ENCODE results near the gene ACR.
A peak's percentile ranks its signal among the peaks of the same experiment; 100 is the strongest.

ACR gene

DNA sequence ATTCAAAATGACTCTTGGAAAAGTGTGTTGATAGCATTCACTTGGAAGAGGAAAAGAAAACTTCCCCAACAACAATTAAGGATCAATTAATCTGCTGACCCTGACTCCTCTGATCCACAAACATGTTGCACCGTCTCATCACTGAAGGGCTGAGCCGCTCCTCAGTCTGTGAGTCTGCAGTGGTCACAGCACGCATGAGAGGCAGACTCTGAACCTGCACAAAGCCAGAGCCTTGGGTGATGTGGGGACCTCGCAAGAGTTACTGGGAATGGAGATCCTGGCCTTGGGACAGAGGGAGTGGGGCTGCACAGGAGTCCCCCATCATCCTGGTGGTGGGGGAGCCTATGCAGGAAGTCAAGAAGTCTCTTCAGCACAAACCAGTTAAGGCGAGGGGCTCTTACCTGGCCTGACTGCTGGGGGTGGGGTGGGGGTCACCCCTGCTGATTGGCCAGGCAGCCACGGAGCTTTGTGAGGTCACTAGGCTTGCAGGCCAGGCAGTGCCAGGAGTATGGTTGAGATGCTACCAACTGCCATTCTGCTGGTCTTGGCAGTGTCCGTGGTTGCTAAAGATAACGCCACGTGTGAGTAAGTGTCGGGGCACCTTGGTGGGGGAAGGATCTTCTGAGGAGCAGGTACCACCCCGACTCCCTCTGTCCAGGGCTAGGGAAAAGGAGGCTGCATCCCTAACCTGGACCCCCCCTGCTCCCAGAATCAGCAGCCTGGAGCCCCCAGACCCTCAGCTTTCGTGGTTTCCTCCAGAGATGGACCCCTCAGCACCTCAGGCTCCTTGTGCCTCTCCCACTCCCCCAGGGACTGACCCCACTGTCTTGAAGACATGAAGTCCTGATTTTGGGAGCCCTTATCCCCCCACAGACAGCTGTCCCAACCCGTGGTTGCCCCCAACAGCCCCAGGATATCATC lies at the start of gene ACR:
Gene ACR, plus strand, starts transcription at position 477 of the 921 bp plus-strand sequence. Its CDS starts 32 bp downstream, at position 509.
- no peak for DNase-seq

DNA sequence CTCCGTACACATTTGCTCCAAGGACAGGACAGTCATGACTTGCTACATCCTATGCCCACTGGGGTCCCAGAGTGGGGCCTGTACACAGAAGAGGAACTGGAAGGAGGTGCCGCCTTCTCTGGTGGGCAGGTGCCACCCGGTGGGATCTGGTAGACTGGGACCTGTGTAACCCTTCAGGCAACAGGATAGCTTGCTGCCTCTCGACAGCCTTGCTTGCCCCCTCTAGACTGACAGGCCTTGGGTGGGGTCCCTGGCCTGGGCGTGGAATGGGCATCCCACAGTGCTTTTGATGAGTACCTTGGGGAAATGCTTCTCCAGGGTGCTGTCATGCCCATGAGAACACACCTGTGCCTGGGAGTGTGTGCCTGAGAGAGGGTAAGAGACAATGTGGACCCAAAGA lies 49.6 kb upstream of the ACR start:
- no peak for DNase-seq

DNA sequence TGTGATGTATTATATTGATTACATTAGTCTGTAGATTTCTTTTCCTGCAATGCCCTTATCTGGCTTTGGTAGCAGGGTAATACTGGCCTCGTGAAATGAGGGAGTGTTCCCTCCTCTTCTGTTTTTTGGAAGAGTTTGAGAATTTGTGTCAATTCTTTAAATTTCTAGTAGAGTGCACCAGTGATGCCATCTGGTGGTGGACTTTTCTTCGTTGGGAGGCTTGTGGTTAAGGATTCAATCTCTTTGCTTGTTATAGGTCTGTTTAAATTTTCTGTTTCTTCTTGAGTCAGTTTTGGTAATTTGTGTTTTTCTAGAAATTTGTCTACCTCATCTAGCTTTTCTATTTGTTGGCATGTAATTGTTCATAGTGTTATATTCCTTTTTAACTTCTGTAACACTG lies 46.5 kb upstream of the ACR start:
- DNase-seq, result peak; percentile 24 to 51

DNA sequence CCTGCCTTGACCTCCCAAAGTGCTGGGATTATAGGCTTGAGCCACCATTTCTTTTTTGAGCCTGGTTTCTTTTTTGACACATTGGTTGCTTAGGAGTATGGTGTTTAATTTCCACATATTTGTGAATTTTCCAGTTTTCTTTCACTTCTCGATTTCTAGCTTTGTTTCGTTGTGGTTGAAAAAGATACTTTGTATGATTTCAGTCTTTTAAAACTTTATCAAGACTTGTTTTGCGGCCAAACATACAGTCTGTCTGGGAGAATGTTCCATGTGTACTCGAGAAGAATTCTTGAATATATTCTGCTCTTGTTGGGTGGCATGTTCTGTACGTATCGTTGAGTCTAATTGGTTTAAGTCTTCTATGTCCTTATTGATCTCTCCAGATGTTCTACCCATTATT lies 44.5 kb upstream of the ACR start:
- no peak for DNase-seq

DNA sequence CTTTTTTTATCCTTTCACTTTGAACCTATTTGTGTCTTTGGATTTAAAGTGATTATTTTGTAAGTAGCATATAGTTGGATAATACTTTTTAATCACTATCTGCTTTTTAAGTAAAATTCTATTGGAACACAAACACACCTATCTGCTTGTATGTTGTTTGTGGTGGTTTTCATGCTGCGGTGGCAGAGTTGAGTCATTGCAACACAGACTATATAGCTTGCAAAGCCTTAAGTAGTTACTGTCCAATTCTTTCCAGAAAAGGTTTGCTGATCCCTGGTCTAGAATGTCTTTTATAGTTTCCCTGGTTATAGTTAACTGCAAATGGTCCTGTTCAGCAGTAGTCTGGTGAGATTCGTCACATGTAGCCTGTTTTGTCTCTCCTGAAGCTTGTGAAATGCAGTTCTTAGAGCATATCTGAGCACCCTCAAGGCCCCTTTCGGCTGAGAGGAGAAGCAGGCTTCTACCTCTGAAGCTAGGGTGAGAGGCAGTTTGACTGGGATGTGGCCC lies 43.9 kb upstream of the ACR start:
- no peak for DNase-seq

DNA sequence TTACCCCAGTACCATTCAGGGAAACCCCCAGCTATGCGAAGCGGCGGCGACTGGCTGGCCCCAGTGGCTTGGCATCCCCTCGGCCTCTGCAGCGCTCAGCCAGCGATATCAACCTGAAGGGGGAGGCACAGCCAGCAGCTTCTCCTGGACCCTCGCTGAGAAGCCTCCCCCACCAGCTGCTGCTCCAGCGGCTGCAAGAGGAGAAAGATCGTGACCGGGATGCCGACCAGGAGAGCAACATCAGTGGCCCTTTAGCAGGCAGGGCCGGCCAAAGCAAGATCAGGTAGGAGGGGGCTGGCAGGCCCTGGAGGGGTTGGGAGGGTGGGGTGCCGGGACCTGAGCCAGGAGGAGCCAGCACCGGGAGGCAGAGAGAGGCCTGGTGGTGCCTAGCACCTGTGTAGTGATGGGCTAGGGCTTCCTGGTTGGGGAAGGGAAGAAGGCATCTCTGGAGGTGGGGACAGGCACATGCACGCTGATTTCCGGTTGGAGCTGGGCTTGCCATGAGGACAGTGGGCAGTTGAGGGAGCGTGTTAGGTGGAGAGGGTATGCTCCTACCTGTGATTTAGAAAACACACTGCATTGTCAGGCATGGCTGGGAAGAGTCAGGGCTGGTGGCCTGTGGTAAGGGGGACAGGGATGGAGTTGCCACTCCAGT lies 43.1 kb upstream of the ACR start:
- no peak for DNase-seq

DNA sequence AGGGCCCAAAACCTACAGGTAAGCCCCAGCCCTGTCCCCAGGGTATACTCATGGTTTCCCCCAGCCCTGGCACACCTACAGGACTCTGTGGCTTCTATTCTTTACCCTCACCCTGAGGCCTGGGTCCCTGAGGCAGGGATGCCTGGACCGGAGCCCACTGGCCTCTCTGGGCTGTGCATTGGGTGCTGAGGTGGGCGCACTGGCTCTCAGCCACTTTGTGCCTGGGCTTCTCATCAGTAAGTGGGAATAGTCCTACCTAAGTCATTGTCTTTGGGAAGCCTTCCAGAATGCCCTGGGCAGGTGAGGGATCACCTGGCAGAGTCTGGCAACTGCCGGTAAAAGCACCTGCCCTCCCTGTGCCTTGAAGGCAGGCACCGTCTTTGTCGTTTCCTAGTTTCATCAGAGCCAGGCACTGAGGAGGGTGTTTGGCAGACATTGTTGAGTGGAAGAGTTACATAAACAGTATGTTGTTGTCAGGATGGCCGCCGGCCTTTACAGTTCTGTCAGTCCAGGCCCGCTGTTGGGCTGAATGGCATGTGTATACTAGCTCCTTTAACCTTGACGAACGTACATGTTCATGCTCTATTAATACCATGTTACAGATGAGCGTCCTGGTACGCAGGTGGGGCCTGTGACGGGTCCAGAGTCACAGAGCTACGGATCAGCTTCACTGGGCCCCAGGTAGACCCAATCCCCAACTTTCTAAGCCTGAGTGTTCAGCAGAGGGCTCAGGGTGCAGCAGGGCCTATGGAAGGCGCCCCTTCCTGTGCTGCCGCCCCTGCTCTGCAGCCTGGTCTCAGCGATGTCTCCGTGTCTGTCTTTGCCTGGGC lies 42.4 kb upstream of the ACR start:
- DNase-seq, result no peak

DNA sequence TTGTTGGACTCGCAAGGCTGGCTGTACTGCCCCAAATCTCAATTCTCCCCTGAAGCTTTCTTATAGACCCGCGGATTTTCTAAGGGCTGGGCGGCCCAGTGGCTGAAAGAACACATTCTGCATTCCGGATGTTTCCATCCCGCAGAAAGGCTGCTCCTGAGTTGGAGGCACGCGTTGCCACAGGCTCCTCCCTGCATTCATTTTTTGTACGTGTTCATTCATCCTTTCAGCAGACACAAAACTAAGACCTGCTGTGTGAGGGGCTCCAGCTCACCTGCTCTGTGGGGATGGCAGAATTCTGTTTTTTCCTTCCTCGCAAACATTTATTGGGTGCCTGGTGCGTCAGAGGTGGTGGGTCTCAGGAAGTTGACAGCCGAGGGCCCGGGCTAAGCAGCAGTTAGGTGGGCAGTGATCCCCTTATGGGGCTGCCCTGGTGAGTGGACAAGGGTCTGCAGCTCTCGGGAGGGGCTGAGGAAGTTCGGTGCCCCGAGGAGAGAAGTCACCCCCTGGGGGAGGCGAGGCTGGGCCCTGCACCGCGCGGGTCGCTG lies 41.7 kb upstream of the ACR start:
- DNase-seq, result no peak

DNA sequence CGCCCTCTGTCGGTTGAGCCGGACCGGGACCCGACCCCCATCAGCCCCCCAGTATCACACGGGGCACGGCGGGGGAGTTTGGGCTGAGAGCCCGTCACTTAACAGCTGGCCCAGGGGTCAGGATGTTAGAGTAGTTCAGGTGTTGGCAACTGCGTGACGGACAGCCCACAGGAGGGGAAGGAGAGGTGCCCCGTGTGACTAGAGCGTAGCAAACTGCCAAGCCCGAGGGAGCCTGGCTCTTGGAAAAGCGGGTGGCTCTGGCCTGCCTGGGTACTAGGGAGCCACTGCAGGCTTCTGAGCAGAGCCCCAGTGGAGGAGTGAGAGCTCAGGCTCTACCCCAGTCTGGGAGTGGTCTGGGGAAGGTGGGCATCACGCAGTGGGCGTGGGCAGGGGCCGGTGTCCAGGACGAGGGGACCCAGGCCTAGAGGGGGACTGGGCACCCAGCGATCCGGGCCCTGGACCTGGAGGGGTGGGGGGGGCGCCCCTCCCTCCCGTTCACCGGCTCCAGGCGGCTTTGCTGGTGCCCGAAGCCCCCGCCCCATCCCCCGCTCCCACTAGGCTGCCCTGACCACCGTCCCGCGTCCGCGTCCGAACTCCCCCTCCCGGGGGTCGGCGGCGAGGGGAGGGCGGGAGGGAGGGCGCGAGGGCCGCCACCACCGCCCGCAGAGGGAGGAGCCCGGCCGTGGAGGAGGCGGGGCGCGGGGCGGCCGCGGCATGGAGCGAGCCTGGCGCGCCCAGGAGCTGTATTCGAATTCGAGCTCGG lies 41.0 kb upstream of the ACR start:
- DNase-seq, result no peak

DNA sequence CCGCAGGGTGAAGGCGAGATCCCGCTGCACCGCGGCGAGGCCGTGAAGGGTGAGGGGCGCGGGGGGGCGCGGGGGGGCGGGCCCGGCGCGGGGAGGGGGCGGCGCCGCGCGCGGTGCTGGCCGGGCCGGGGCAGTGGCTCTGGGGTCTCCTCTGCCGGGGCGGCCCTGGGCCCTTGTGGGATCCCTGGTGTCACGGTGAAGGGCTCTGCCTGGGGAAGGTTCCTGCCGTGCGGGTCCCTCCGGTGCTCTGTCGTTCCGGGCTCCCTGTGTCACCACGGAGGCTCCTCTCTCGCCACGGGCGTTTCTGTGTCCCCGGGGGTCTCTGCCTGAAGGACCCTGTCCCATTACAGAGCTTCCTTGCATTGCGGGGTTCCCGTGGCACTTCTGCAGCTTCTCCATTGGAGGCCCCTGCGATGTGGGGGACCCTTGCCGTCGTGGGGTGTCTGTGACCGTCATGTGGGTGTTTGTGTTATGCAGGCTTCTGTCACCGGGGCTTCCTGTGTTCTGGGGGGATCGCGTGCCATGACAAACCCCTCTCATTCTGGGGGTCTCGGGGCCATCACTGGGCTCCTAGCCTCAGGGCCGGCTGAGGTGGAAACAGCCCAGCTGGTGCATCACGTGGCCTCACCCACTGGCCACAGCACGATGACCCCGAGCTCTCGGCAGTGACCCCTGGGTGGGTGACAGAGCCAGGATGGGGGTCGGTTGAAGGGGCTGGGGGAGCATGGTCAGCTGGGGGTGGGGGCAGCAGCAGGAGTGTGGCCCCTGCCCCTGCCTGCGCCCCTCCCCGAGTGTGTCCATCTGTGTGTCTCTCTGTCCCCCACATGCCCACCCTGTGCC lies 40.1 kb upstream of the ACR start:
- no peak for DNase-seq

DNA sequence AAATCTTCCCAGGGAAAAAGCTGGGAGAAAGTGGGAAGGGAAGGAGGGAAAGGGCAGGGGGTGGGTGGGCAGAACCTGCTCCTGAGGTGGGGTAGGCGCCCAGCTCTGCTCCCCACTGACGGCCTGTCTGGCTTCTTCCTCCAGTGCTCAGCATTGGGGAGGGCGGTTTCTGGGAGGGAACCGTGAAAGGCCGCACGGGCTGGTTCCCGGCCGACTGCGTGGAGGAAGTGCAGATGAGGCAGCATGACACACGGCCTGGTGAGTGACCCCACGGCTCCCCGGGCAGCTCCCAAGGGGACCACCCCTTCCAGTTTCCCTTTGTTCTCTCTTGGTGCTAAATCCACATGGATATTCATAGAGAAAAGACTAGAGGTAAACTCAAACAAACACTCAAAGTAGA lies 39.5 kb upstream of the ACR start:
- DNase-seq, result no peak

DNA sequence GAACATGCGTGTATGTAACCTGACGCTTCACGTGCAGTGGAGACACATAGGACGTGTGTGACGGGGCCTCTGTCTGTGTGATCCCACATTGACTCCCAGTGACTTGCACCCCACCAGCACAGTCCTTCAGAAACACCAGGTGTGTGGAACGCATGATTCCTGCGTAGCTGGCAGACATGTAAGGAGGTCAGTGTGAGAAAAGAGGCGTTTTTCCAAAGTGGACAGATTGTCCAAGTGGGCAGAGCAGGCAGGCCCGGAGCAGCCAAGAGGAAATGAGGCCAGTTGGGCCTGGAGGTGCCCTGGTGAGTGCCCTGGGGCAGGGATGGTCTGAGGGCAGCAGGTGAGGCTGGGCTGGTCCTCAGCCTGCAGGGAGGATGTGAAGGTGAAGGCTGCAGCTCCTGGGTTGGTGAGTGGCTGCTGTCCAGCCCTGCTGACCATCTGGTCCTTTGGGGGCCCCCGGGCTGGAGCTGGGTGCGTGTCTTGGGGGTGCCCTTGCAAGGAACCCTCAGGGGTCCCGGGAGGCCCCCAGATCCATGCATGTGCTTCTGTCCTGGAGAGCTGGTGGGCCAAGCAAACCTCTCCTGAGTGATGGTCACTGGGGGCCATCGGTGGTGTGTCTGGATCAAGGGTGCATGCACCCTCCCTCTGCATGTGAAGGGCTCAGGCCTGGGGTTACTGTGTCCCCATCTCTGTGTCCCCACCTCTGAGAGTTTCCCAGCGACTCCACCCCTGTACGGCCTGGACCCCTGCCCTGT lies 38.8 kb upstream of the ACR start:
- no peak for DNase-seq

DNA sequence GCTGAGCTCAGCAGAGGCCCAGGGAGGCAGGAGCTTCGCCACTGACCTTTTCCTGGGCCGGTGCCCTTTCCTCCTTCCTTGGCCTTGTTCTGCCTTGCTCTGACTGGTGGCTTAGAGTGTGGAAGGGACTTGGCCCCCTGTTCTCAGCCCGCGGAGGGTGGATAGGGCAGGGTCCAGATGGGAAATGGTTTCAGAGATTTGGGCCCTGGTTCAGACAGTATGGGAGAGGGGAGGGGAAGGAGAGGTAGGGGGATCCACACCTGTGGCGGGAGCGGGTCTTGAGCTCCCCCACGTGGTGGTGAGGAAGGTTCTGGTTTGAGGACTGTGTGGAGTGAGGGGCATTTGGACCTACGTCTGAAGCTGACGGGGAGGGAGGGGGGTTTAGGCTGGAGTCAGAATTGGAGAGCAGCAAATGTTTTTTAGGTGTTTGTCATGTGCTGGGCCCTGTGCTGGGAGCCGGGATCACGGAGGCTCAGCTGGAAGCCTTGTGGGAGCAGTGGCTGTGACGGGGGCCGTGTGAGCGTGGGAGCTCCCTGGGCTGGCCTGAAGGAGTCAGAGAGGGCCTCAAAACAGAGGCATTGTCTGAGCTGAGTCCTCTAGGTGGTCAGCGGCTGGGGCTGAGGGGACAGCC lies 38.1 kb upstream of the ACR start:
- no peak for DNase-seq

DNA sequence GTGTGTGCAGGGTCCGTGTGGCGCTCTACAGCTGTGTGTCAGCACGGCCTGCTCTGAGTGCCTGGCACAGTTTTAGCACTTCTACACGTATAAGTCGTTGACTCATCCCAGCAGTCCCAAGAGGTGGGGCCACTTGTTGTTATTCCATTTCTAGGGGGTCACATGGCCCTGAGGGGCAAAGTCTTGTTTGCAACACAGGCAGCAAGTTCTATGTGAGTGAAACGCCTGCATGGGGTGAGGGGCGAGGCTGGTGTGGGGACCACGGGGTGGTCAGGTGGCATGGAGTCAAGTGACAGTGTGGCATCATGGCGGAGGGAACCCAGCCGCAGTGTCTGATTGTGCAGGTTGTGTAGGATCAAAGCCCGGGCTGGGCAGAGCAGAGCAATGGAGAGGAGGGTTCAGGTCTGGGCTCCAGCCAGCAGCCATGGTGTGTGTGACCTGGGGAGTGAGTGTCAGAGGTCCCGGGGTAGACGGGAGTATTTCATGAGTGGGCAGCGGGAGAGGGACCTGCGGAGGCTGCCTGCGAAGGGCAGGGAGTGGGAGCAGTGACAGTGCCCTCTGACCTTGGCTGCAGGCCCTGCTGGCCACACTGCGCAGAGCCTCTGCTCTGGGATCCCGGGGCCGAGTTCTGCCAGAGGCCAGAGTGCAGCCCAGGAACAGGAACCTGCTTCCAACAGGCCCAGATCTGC lies 37.5 kb upstream of the ACR start:
- no peak for DNase-seq

DNA sequence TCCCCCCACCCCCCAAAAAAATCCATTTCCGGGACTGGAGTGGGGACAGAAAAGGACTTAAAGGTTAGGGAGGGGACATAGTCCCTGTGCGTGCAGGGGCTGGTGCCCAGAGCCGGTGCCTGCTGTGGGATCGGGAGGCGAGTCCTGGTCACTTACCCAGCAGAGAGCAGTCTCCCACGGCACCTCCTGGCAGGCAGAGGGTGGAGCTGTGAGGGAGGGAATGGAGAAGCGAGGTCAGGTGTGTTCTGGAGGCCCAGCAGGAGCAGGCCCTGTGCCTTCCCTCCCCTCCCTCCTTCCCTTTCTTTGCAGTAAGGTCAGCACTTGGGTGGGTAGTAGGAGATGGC lies 37.0 kb upstream of the ACR start:
- no peak for DNase-seq

DNA sequence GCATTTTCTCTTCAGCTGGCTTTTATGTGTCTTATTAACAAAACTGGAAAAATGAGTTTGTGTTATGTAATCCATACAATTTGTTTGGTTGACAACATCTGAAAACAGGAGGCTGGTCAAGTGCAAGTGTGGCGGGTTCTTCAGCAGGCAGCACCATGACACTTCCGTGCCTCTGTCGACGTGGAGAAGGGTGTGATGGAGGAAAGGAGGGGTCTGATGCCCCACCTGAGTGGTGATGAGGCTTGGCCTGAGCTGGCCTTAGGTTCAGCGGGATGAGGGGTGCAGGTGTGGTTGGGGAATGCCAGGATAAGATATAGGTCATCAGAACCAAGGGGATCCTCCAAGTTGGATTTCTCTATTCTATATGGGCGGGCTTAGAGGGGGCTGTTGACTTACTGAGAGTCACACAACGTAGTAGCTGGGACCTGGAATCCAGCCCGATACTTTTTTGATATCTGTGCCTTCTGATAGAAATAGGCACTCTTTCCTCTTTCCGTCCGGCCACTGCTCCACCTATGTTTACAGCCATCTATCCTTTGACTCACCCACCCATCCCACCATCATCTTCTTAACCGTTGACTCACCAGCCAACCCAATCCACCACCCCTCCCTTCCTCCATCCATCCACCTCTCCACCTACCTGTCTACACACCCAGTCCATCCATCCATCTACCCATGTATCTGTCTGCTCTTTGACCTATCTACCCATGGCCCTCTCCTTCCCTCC lies 36.4 kb upstream of the ACR start:
- DNase-seq, result no peak

DNA sequence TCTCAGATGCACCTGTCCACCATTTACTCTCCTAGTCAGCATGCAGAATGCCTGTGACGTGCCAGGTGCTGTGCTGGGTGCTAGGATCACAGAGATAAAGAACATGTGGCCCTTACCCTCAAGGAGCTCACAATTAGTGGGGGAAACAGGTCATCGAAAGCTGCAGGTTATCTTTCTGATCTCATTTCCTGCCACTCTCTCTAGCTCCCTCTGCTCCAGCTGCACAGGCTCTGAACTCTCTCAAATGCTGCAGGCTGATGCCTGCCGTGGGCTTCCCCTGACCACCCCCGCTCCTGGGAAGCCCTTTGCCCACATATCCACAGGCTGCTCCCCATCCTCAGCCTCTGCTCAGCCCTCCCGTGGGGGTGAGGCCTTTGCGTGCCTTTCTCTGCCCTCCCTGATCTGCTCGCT lies 35.7 kb upstream of the ACR start:
- no peak for DNase-seq

DNA sequence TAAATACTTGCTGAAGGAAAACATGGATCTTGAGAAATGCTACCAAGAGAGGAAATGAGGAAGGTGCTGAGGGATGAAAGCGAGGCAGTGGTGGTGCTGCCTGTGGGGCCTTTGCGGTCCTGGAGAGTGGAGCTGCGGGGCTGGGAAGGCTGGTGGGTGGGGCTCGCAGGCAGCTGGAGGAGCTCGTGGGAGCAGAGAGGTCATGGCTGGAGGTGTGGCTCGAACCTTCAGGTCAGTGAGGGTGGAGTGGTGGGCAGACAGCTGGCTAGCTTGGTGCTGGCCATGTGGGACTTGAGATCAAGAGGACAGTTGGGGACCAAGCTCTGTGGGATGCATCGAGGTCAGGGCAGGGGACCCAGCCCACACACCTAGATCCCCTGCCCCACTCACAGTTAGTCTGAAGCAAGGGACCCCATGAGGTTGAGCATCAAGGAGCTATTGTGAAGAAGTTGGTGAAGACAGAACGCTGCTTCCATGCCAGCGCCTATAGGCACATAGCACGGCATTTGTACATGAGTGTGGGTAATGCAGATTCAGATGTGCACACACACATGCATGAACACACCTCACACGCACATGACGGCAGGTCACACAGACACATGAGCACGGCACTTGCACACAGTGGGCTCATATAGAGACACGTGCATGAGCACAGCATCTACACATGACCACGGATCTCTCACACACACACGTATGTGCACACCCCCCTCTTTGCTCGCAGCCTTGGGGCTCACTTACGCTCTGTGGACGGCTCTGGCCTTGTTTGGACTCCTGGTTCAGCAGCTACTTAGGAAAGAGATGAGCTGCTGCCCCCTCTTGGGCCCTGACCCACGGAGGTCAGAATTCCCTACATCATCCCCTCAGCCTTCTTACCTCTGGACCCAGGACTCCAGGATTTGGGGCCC lies 34.9 kb upstream of the ACR start:
- no peak for DNase-seq

Data from CD4-positive, alpha-beta T cell treated with Interleukin-1 beta for 1 hour (primary cell).